TTC549 (cell line): ENCODE measurements around the gene ZNF302.

Experiments
- FAIRE-seq: peaks from 2 replicates; lab custom pipeline; 2012; peaks lifted over from hg19 to GRCh38; lab: Jason Lieb, UNC

The ZNF302 gene

GRCh38 chr19:34733266-34733745 is 55.8 kb downstream of the ZNF302 start:
- FAIRE-seq, result no peak

DNA sequence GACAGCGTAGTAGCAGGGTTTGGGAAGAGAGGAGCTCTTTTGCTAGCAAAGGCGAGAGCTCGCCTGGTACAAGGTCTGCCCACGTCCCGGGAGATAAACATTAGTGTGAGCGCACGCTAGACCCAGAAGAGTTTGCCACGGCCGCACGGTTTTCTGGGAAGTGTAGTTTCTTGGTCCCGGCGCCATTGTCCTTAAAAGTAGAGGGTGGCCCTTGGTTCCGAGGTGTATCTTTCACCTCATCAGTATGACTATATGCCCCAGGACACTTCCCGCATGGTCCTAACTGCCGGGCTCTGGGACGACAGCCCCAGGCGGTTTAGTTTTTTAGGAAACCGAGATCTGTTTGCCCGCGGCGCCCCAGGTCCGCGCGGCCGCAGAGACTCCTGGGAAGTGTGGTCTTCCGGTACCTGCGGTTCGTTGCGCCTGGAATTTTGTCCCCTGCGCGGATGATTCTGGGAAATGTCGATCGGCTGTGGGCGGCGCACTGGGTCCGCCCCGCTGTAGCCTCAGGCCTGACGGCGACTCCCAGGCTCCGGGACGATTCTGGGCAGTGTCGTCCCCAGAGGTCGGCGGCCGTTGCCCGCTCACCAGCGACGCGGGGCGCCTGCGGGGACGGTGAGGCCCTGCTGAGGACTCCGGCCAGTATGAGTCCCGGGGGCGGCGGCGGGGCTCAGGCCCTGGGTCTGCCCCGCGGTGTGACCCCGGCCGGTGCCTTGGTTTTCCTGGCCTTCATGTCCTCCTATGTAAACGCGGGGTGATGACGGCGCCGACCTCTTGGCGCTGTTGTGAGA is 56.5 kb downstream of the ZNF302 start, which contains the start of gene ZNF181:
ZNF181 (plus strand) TSS at position 498 of the 791 bp plus-strand sequence. CDS start 795 bp downstream, outside the sequence.
- no peak for FAIRE-seq

GRCh38 chr19:34734537-34735103 is 57.1 kb downstream of the ZNF302 start:
- no peak for FAIRE-seq
